ENCODE data around the gene CYP46A1. TPM values are rescaled to one million over a fixed set of nuclear protein-coding genes. Genes with fewer than 3 reads are reported as not detected.
A peak's percentile ranks its signal among the peaks of the same experiment; 100 is the strongest.

CYP46A1 gene
- polyA plus RNA-seq, 2 of the 4 experiments (the other 2 are of a cell fraction): 0.06 to 0.13 TPM

GRCh38 chr14:99663386-99664057 lies 20.6 kb upstream of the CYP46A1 start:
- CTCF ChIA-PET: interaction anchor here (0.8 to 1.3 kb wide), 2 partner anchors 9 to 19 kb away, joined by 4 to 5 read pairs; no protein-coding TSS in a partner anchor

GRCh38 chr14:99664058-99664936 lies 19.8 kb upstream of the CYP46A1 start:
- Histone ChIP-seq H3K27ac (no peak overlapping the region), H3K4me1 (peaks cover 8% of the 10 kb centered on the region; the same call in 1 of the 3 replicates), H3K4me2 (no peak overlapping the region), H3K4me3 (no peak overlapping the region), H3K9me3 (no peaks in the 10 kb centered on the region)
- 58% methylated on average over 8 of the region's 8 CpGs for WGBS (ENCODE audit: missing lambda C conversion rate)
- DNase-seq (ENCODE audit: low read depth in 1 of 2, low spot score in 1 of 2): no peak
- POLR2A ChIA-PET: no interaction called here
- FAIRE-seq: no peak
- peak in 1 of 2 experiments; percentile 29; a peak in 1 of 6 replicates for ATAC-seq
- CTCF ChIA-PET: interaction anchor here (1.0 to 1.3 kb wide), 3 partner anchors 10 to 146 kb away, joined by 3 to 5 read pairs (median 3); no protein-coding TSS in a partner anchor
- TF ChIP-seq MAZ (IDR thresholded peaks at IDR 0.05; ENCODE audit: borderline replicate concordance, low read depth, low read length) (no peak), ZNF302 (CRISPR knock-in tag; IDR thresholded peaks at IDR 0.05) (no peak), CTCF (IDR thresholded peaks at IDR 0.05) (no peak), RAD21 (conservative IDR thresholded peaks at IDR 0.05 in 1 of 2, IDR thresholded peaks at IDR 0.05 in 1 of 2) (no peak), USF2 (IDR thresholded peaks at IDR 0.05) (no peak), E2F6 (IDR thresholded peaks at IDR 0.05; ENCODE audit: borderline replicate concordance, low read depth) (no peak), JUNB (IDR thresholded peaks at IDR 0.05) (no peak), ATOH8 (CRISPR knock-in tag; IDR thresholded peaks at IDR 0.05; ENCODE audit: low read depth) (no peak), ZSCAN20 (CRISPR knock-in tag; IDR thresholded peaks at IDR 0.05) (no peak)

More at GRCh38 chr14:99663386-99664057, 20.6 kb upstream of the CYP46A1 start:
- no peaks in the 10 kb centered on the region for H3K9me3 ChIP-seq
- no peak overlapping the region for H3K4me3 ChIP-seq
- no peak for TF ChIP-seq EP300 (IDR thresholded peaks at IDR 0.05)
- TF ChIP-seq E2F6 (IDR thresholded peaks at IDR 0.05; ENCODE audit: borderline replicate concordance, low read depth): no peak
- TF ChIP-seq ZSCAN20 (CRISPR knock-in tag; IDR thresholded peaks at IDR 0.05): no peak
- TF ChIP-seq JUN (IDR thresholded peaks at IDR 0.05): no peak
- TF ChIP-seq NPAS2 (CRISPR knock-in tag; IDR thresholded peaks at IDR 0.05; ENCODE audit: borderline replicate concordance): no peak
- POLR2A ChIA-PET: no interaction called here
- FAIRE-seq (no peak), DNase-seq (ENCODE audit: low read depth in 1 of 2, low spot score in 1 of 2) (no peak), ATAC-seq (no peak)
- 82% methylated on average over 12 of the region's 12 CpGs for WGBS (ENCODE audit: missing lambda C conversion rate)
- peaks cover 8% of the 10 kb centered on the region; the same call in 1 of the 3 replicates for H3K4me1 ChIP-seq
- no peak overlapping the region for H3K4me2 ChIP-seq
- no peak overlapping the region for H3K27ac ChIP-seq

GRCh38 chr14:99664937-99665273 lies 19.2 kb upstream of the CYP46A1 start:
- FAIRE-seq: no peak
- Histone ChIP-seq H3K27ac (no peak overlapping the region), H3K4me3 (no peak overlapping the region), H3K9me3 (no peaks in the 10 kb centered on the region), H3K4me2 (no peak overlapping the region), H3K4me1 (peaks cover 8% of the 10 kb centered on the region; the same call in 1 of the 3 replicates)
- CTCF ChIA-PET: interaction anchor here (1.0 to 1.1 kb wide), 2 partner anchors 11 to 147 kb away, joined by 3 read pairs; no protein-coding TSS in a partner anchor
- WGBS (ENCODE audit: missing lambda C conversion rate): 71% methylated on average over 12 of the region's 12 CpGs
- POLR2A ChIA-PET: no interaction called here
- ATAC-seq: no peak
- no peak for DNase-seq (ENCODE audit: low read depth in 1 of 2, low spot score in 1 of 2)
- TF ChIP-seq HMGXB4 (CRISPR knock-in tag; IDR thresholded peaks at IDR 0.05; ENCODE audit: borderline replicate concordance): no peak
- no peak for TF ChIP-seq NR3C1 (IDR thresholded peaks at IDR 0.05)
- TF ChIP-seq RCOR1 (IDR thresholded peaks at IDR 0.05; ENCODE audit: low read depth, low read length): no peak
- TF ChIP-seq FOSL2 (IDR thresholded peaks at IDR 0.05): no peak
- TF ChIP-seq FOSL2 (CRISPR knock-in tag; IDR thresholded peaks at IDR 0.05): no peak
- no peak for TF ChIP-seq HOXA7 (CRISPR knock-in tag; IDR thresholded peaks at IDR 0.05)
- no peak for TF ChIP-seq MAZ (IDR thresholded peaks at IDR 0.05; ENCODE audit: borderline replicate concordance, low read depth, low read length)
- no peak for TF ChIP-seq POLR2A (IDR thresholded peaks at IDR 0.05; ENCODE audit: low read length)
- TF ChIP-seq CBX2 (IDR thresholded peaks at IDR 0.05; ENCODE audit: borderline replicate concordance, low read depth): no peak
- TF ChIP-seq PHF8 (IDR thresholded peaks at IDR 0.05; ENCODE audit: borderline replicate concordance, low read depth): no peak
- TF ChIP-seq ATOH8 (CRISPR knock-in tag; IDR thresholded peaks at IDR 0.05; ENCODE audit: low read depth): no peak
- TF ChIP-seq SREBF2 (IDR thresholded peaks at IDR 0.05): no peak
- TF ChIP-seq ZNF302 (CRISPR knock-in tag; IDR thresholded peaks at IDR 0.05): no peak
- no peak for TF ChIP-seq RAD21 (conservative IDR thresholded peaks at IDR 0.05 in 1 of 2, IDR thresholded peaks at IDR 0.05 in 1 of 2)
